Caki2 (cell line): ENCODE measurements around the gene CFAP210. TPM values are rescaled to one million over a fixed set of nuclear protein-coding genes. Genes with fewer than 3 reads are reported as not detected.

Experiments
- DNase-seq: peaks from one replicate; pipeline ENCODE4 v3.0.0-alpha.2; 2015; ENCODE audit warnings: low read depth
- in situ Hi-C: cut with HindIII; loops from 2 replicates; pipeline ENCODE4 v1.10.0; 2016; ENCODE audit warnings: low sequenced_read_pairs, low pct_unique_long_range_greater_than_20kb, mixed read lengths
- total RNA-seq: library from RNA; depleted of rRNA; stranded (reverse); fragments of >200 nt; shearing (Covaris generic); gene quantifications from 2 replicates; pipeline ENCODE4 v1.2.3, GENCODE V29; 2014; ENCODE audit warnings: low replicate concordance; rRNA removed

CFAP210 gene
- total RNA-seq = not detected in 2 replicates

GRCh38 chr2:169694113-169694893 is at the start of gene CFAP210, which contains the start of gene PHOSPHO2:
CFAP210 (minus strand) TSS chr2:169694405; CDS start chr2:169694327, 78 bp downstream.
PHOSPHO2 (plus strand) TSS chr2:169694469; CDS start chr2:169700972, 6,503 bp downstream.
- in situ Hi-C loops = no loop called here
- DNase-seq = peak; percentile 94

- in situ Hi-C loops = no loop called here
- no peak for DNase-seq
Observed at GRCh38 chr2:169743549-169743948, 49.3 kb upstream of the CFAP210 start.

- no peak for DNase-seq
- in situ Hi-C loops = no loop called here
Observed at GRCh38 chr2:169739351-169739750, 45.1 kb upstream of the CFAP210 start.

GRCh38 chr2:169738566-169739229 is 44.5 kb upstream of the CFAP210 start:
- DNase-seq = no peak
- in situ Hi-C loops = no loop called here

GRCh38 chr2:169736902-169737301 is 42.7 kb upstream of the CFAP210 start:
- in situ Hi-C loops = no loop called here

GRCh38 chr2:169735623-169736022 is 41.4 kb upstream of the CFAP210 start:
- DNase-seq = no peak
- in situ Hi-C loops = no loop called here

More at GRCh38 chr2:169736902-169737301, 42.7 kb upstream of the CFAP210 start:
- DNase-seq = no peak

GRCh38 chr2:169734169-169734847 is 40.1 kb upstream of the CFAP210 start:
- no peak for DNase-seq
- in situ Hi-C loops = no loop called here

GRCh38 chr2:169732583-169733358 is 38.6 kb upstream of the CFAP210 start:
- DNase-seq = no peak
- in situ Hi-C loops = no loop called here

GRCh38 chr2:169732075-169732474 is 37.9 kb upstream of the CFAP210 start:
- DNase-seq = no peak
- in situ Hi-C loops = no loop called here

GRCh38 chr2:169729274-169729605 is 35.0 kb upstream of the CFAP210 start:
- in situ Hi-C loops = no loop called here
- no peak for DNase-seq

- no peak for DNase-seq
- in situ Hi-C loops = no loop called here
Observed at GRCh38 chr2:169727065-169727464, 32.9 kb upstream of the CFAP210 start.

- no peak for DNase-seq
- in situ Hi-C loops = no loop called here
Observed at GRCh38 chr2:169721016-169721415, 26.8 kb upstream of the CFAP210 start.

- in situ Hi-C loops = no loop called here
Observed at GRCh38 chr2:169718930-169719504, 24.8 kb upstream of the CFAP210 start.

GRCh38 chr2:169717691-169718063 is 23.5 kb upstream of the CFAP210 start:
- in situ Hi-C loops = no loop called here
- no peak for DNase-seq

More at GRCh38 chr2:169718930-169719504, 24.8 kb upstream of the CFAP210 start:
- DNase-seq = no peak

GRCh38 chr2:169716938-169717690 is 22.9 kb upstream of the CFAP210 start:
- DNase-seq = no peak
- in situ Hi-C loops = no loop called here

- no peak for DNase-seq
- in situ Hi-C loops = no loop called here
Observed at GRCh38 chr2:169716238-169716886, 22.2 kb upstream of the CFAP210 start.
